Measurements from ENCODE around the gene GSN. TPM values are rescaled to one million over a fixed set of nuclear protein-coding genes. Genes with fewer than 3 reads are reported as not detected.

Gene GSN
- total RNA-seq, 1 donor from 2014 or later = 2,053 TPM

GRCh38 chr9:121235512-121235911 lies 32.5 kb upstream of the GSN start:
- H3K27me3 ChIP-seq = no peaks in the 10 kb centered on the region
- intact Hi-C loops (cut with DNase I) = no loop called here
- no peak for TF ChIP-seq POLR2AphosphoS5 (IDR thresholded peaks at IDR 0.05; ENCODE audit: insufficient read depth in 1 of 2, low read depth in 1 of 2)
- TF ChIP-seq, protein P1, sequence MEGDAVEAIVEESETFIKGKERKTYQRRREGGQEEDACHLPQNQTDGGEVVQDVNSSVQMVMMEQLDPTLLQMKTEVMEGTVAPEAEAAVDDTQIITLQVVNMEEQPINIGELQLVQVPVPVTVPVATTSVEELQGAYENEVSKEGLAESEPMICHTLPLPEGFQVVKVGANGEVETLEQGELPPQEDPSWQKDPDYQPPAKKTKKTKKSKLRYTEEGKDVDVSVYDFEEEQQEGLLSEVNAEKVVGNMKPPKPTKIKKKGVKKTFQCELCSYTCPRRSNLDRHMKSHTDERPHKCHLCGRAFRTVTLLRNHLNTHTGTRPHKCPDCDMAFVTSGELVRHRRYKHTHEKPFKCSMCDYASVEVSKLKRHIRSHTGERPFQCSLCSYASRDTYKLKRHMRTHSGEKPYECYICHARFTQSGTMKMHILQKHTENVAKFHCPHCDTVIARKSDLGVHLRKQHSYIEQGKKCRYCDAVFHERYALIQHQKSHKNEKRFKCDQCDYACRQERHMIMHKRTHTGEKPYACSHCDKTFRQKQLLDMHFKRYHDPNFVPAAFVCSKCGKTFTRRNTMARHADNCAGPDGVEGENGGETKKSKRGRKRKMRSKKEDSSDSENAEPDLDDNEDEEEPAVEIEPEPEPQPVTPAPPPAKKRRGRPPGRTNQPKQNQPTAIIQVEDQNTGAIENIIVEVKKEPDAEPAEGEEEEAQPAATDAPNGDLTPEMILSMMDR (IDR thresholded peaks at IDR 0.05) = no peak
- no peak for TF ChIP-seq POLR2A (IDR thresholded peaks at IDR 0.05)
- H3K9me3 ChIP-seq = no peaks in the 10 kb centered on the region
- H3K4me3 ChIP-seq = no peak overlapping the region
- no peak for DNase-seq (ENCODE audit: extremely low spot score in 2 of 2)
- H3K36me3 ChIP-seq = no peaks in the 10 kb centered on the region
- no peaks in the 10 kb centered on the region for H3K4me1 ChIP-seq
- H3K27ac ChIP-seq = no peak overlapping the region

GRCh38 chr9:121237916-121238315 lies 30.0 kb upstream of the GSN start:
- H3K27me3 ChIP-seq = no peaks in the 10 kb centered on the region
- intact Hi-C loops (cut with DNase I) = no loop called here
- no peak overlapping the region for H3K27ac ChIP-seq
- no peaks in the 10 kb centered on the region for H3K9me3 ChIP-seq
- H3K4me3 ChIP-seq = no peak overlapping the region
- DNase-seq (ENCODE audit: extremely low spot score in 2 of 2) = no peak
- no peaks in the 10 kb centered on the region for H3K36me3 ChIP-seq
- H3K4me1 ChIP-seq = peaks cover 5% of the 10 kb centered on the region
- TF ChIP-seq, protein P1 (IDR thresholded peaks at IDR 0.05) = no peak
- TF ChIP-seq POLR2A (IDR thresholded peaks at IDR 0.05) (no peak), POLR2AphosphoS5 (IDR thresholded peaks at IDR 0.05; ENCODE audit: insufficient read depth in 1 of 2, low read depth in 1 of 2) (no peak)

- no peaks in the 10 kb centered on the region for H3K9me3 ChIP-seq
- intact Hi-C loops (cut with DNase I) = no loop called here
- TF ChIP-seq POLR2AphosphoS5 (IDR thresholded peaks at IDR 0.05; ENCODE audit: insufficient read depth in 1 of 2, low read depth in 1 of 2) = no peak
- no peak for TF ChIP-seq POLR2A (IDR thresholded peaks at IDR 0.05)
- TF ChIP-seq, protein P1 (IDR thresholded peaks at IDR 0.05) = no peak
- no peaks in the 10 kb centered on the region for H3K36me3 ChIP-seq
- no peak overlapping the region for H3K4me3 ChIP-seq
- no peak for DNase-seq (ENCODE audit: extremely low spot score in 2 of 2)
- no peak overlapping the region for H3K27ac ChIP-seq
- no peaks in the 10 kb centered on the region for H3K27me3 ChIP-seq
- H3K4me1 ChIP-seq = peaks cover 5% of the 10 kb centered on the region
Measured at GRCh38 chr9:121239071-121239470, 28.9 kb upstream of the GSN start.

- intact Hi-C loops (cut with DNase I) = no loop called here
- H3K27me3 ChIP-seq = no peaks in the 10 kb centered on the region
- peaks cover 5% of the 10 kb centered on the region for H3K4me1 ChIP-seq
- TF ChIP-seq, protein P1 (IDR thresholded peaks at IDR 0.05) = no peak
- no peak for TF ChIP-seq POLR2A (IDR thresholded peaks at IDR 0.05)
- TF ChIP-seq POLR2AphosphoS5 (IDR thresholded peaks at IDR 0.05; ENCODE audit: insufficient read depth in 1 of 2, low read depth in 1 of 2) = no peak
- H3K9me3 ChIP-seq = no peaks in the 10 kb centered on the region
- H3K27ac ChIP-seq = peak overlapping the region; percentile 51
- no peak for DNase-seq (ENCODE audit: extremely low spot score in 2 of 2)
- H3K4me3 ChIP-seq = no peak overlapping the region
- no peaks in the 10 kb centered on the region for H3K36me3 ChIP-seq
Measured at GRCh38 chr9:121239851-121240250, 28.1 kb upstream of the GSN start.

DNA sequence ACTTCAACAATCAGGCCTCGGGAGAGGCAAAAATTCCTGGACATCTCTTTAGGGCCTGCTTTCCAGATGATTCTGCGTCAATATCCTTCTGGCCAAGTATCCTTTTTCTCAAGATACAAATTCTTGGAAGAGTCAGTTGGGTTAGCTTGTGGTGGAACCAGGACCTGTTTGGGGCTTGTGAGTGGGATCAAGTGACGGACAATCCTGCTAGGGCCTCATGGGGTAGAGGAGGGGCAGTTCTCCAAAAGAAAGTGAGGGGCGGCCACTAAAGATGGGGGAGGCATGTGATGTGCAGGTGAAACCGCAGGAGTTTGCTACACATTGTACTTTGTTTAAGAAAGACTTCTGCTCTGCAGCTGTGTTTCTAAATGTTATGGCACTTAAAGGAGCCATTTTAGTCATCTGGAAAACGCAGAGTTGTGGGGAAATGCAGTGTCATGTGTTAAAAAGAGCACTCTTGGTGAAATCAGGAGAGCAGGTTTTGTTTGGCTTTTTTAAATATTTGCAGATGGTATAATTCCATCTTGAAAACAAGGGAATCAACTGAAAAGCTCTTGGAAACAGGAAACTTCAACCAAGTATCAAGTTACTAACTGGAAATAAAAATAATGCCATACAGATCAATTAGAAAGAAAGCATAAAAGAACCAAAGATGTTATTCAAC lies 27.4 kb upstream of the GSN start:
- no peaks in the 10 kb centered on the region for H3K27me3 ChIP-seq
- H3K4me1 ChIP-seq = peaks cover 5% of the 10 kb centered on the region
- no peak for DNase-seq (ENCODE audit: extremely low spot score in 2 of 2)
- intact Hi-C loops (cut with DNase I) = no loop called here
- H3K9me3 ChIP-seq = no peaks in the 10 kb centered on the region
- no peak overlapping the region for H3K4me3 ChIP-seq
- peak overlapping the region; percentile 51 for H3K27ac ChIP-seq
- no peaks in the 10 kb centered on the region for H3K36me3 ChIP-seq
- TF ChIP-seq, protein P1 (IDR thresholded peaks at IDR 0.05) = no peak
- TF ChIP-seq POLR2A (IDR thresholded peaks at IDR 0.05) (no peak), POLR2AphosphoS5 (IDR thresholded peaks at IDR 0.05; ENCODE audit: insufficient read depth in 1 of 2, low read depth in 1 of 2) (no peak)

Data from vagina (tissue), 2 donors.